ENCODE data around the gene YIF1A. TPM values are rescaled to one million over a fixed set of nuclear protein-coding genes. Genes with fewer than 3 reads are reported as not detected.

Gene YIF1A
- total RNA-seq, 2 donors from 2014 or later = 68.1 to 100 TPM

- H3K4me1 ChIP-seq = peaks cover 0 to 37% of the 10 kb centered on the region in 2 donors
- DNase-seq (ENCODE audit: low spot score) = no peak
- H3K9me3 ChIP-seq = no peaks in the 10 kb centered on the region
- TF ChIP-seq, protein P1, sequence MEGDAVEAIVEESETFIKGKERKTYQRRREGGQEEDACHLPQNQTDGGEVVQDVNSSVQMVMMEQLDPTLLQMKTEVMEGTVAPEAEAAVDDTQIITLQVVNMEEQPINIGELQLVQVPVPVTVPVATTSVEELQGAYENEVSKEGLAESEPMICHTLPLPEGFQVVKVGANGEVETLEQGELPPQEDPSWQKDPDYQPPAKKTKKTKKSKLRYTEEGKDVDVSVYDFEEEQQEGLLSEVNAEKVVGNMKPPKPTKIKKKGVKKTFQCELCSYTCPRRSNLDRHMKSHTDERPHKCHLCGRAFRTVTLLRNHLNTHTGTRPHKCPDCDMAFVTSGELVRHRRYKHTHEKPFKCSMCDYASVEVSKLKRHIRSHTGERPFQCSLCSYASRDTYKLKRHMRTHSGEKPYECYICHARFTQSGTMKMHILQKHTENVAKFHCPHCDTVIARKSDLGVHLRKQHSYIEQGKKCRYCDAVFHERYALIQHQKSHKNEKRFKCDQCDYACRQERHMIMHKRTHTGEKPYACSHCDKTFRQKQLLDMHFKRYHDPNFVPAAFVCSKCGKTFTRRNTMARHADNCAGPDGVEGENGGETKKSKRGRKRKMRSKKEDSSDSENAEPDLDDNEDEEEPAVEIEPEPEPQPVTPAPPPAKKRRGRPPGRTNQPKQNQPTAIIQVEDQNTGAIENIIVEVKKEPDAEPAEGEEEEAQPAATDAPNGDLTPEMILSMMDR (IDR thresholded peaks at IDR 0.05) = no peak
- peaks cover 49% of the 10 kb centered on the region for H3K36me3 ChIP-seq
- H3K27ac ChIP-seq = no peak overlapping the region
- no peak overlapping the region for H3K4me3 ChIP-seq
- H3K27me3 ChIP-seq = no peaks in the 10 kb centered on the region
These were observed 14.7 kb downstream of the YIF1A start for GRCh38 chr11:66274219-66274618.

- H3K4me3 ChIP-seq = no peak overlapping the region
- TF ChIP-seq, protein P1 (IDR thresholded peaks at IDR 0.05) = no peak
- no peak overlapping the region for H3K27ac ChIP-seq
- H3K27me3 ChIP-seq = no peaks in the 10 kb centered on the region
- peaks cover 0 to 27% of the 10 kb centered on the region in 2 donors for H3K4me1 ChIP-seq
- H3K9me3 ChIP-seq = no peaks in the 10 kb centered on the region
- H3K36me3 ChIP-seq = peaks cover 49% of the 10 kb centered on the region
- no peak for DNase-seq (ENCODE audit: low spot score)
These were observed 16.3 kb downstream of the YIF1A start for GRCh38 chr11:66272596-66272995.

- DNase-seq (ENCODE audit: low spot score) = no peak
- no peaks in the 10 kb centered on the region for H3K27me3 ChIP-seq
- no peak overlapping the region for H3K27ac ChIP-seq
- peaks cover 49% of the 10 kb centered on the region for H3K36me3 ChIP-seq
- H3K4me3 ChIP-seq = no peak overlapping the region
- H3K9me3 ChIP-seq = no peaks in the 10 kb centered on the region
- TF ChIP-seq, protein P1 (IDR thresholded peaks at IDR 0.05) = no peak
- peaks cover 0 to 26% of the 10 kb centered on the region in 2 donors for H3K4me1 ChIP-seq
These were observed 17.1 kb downstream of the YIF1A start for GRCh38 chr11:66271816-66272215.

DNA sequence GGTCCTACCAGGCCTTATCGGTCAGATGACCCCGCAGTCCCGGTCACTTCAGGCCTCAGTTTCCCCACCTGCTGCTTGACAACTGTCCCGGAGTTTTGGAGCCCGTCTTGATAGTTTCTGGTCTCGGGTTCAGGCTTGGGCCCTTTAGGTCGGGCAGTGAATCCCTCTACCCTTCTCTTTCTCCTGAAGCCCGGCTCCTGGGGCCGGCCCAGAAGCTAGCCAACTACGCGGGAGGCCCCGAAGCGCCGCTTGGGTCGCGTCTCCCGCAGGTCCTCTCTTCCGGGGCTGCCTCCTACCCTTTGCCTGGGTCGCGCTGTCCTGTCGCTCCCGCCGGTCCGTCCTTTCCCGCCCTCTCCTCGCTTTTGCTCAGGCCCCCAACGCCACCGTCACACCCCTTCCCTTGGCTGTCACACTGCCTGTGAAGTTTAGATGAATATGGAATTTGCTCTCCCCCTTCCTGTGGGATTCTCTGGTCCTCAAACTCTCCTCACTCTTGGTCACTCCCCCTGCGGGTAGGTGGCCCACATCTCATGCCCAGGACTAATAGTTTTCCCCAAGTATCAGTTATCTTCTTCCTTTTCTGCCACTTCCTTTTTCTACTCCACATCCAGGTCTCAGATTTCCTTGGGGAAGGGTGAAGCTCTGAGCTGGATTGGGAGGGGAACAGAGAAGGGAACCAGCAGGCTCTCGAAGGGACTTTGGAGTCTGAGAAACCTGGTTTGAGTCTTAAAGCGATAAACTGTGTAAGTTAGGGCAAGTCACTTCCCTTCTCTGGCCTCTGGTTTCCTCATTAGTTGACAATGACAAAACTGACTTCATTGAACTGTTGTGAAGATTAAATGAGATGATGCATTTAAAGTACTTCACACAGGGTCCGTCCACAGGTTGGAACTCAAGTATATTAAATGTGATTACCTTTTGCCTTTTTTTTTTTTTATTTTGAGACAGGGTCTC is 19.7 kb downstream of the YIF1A start:
- Histone ChIP-seq H3K4me1 (peaks cover 0 to 30% of the 10 kb centered on the region in 2 donors), H3K9me3 (no peaks in the 10 kb centered on the region), H3K27me3 (no peaks in the 10 kb centered on the region), H3K36me3 (peaks cover 26% of the 10 kb centered on the region), H3K27ac (peak overlapping the region; percentile 92 to 97), H3K4me3 (peak overlapping the region; percentile 81 to 85)
- no peak for DNase-seq (ENCODE audit: low spot score)
- TF ChIP-seq, protein P1 (IDR thresholded peaks at IDR 0.05) = peak in 1 of 2 donors; percentile 10

- TF ChIP-seq, protein P1 (IDR thresholded peaks at IDR 0.05) = no peak
- Histone ChIP-seq H3K36me3 (peaks cover 19% of the 10 kb centered on the region), H3K4me1 (peaks cover 0 to 30% of the 10 kb centered on the region in 2 donors), H3K9me3 (no peaks in the 10 kb centered on the region), H3K27ac (peak within 1 kb of the TSS; percentile 92 to 97), H3K4me3 (peak within 1 kb of the TSS; percentile 81 to 85), H3K27me3 (no peaks in the 10 kb centered on the region)
- peak; percentile 100 for DNase-seq (ENCODE audit: low spot score)
These were observed 20.5 kb downstream of the YIF1A start, which contains the start of gene RAB1B for GRCh38 chr11:66268244-66268951. TSS of gene RAB1B (plus strand) at chr11:66268639. CDS start at chr11:66268680, 41 bp downstream.
